Heart left ventricle (tissue), 16 donors: ENCODE data around the gene CASZ1. TPM values are rescaled to one million over a fixed set of nuclear protein-coding genes. Genes with fewer than 3 reads are reported as not detected.

Source experiments
- ATAC-seq, 4 donors: fragments of 200-7000 bp; cut with Tn5 transposase; one replicate each; pipeline ENCODE4 v1.9.1; 2020 to 2022; ENCODE audit warnings: moderate library complexity in 4 of 4, mild to moderate bottlenecking in 3 of 4, moderate number of reproducible peaks in 1 of 4
- DNase-seq, 5 donors: peaks; one replicate each; pipeline ENCODE4 v3.0.0-alpha.2; 2020
- H3K27ac ChIP-seq, 12 donors: fragments of 200-600 bp; sonication (generic) in 4 of 12; one replicate each; pipeline versions ENCODE4 v1.5.0 to v1.8.0; 2016 to 2022; ENCODE audit warnings: mild to moderate bottlenecking in 2 of 12
- H3K27me3 ChIP-seq, 9 donors: fragments of 200-600 bp; sonication (generic) in 2 of 9; one replicate each; pipeline versions ENCODE4 v1.5.1 to v1.8.0; 2016 to 2022; ENCODE audit warnings: mild to moderate bottlenecking in 3 of 9
- H3K36me3 ChIP-seq, 9 donors: fragments of 200-600 bp; sonication (generic) in 2 of 9; one replicate each; pipeline versions ENCODE4 v1.5.0 to v1.8.0; 2018 to 2022; ENCODE audit warnings: mild to moderate bottlenecking in 2 of 9
- H3K4me1 ChIP-seq, 12 donors: fragments of 200-600 bp; sonication (generic) in 4 of 12; one replicate each; pipeline versions ENCODE4 v1.5.0 to v1.8.0; 2016 to 2022; ENCODE audit warnings: mild to moderate bottlenecking in 3 of 12
- H3K4me3 ChIP-seq, 12 donors: fragments of 200-600 bp; sonication (generic) in 4 of 12; one replicate each; pipeline versions ENCODE4 v1.5.0 to v1.8.0; 2017 to 2022; ENCODE audit warnings: mild to moderate bottlenecking in 9 of 12, moderate library complexity in 4 of 12
- H3K9me3 ChIP-seq, 12 donors: fragments of 200-600 bp; sonication (generic) in 4 of 12; one replicate each; pipeline versions ENCODE4 v1.5.0 to v1.8.0; 2016 to 2022; ENCODE audit warnings: mild to moderate bottlenecking in 1 of 12
- CTCF ChIP-seq, 12 donors: fragments of 200-600 bp; sonication (generic) in 4 of 12; IDR thresholded peaks; one replicate each; pipeline versions ENCODE4 v1.5.0 to v1.8.0; 2018 to 2022; ENCODE audit warnings: antibody characterized with exemption in 12 of 12, mild to moderate bottlenecking in 5 of 12
- POLR2A ChIP-seq, 2 donors: fragments of 450-650 bp; IDR thresholded peaks; one replicate each; pipeline ENCODE4 v1.6.1; 2017; ENCODE audit warnings: antibody characterized with exemption in 2 of 2, mild to moderate bottlenecking in 2 of 2, moderate library complexity in 2 of 2
- WGBS, 4 donors: extraction: QIAGEN DNeasy Blood & Tissue Kit in 2 of 4; methylation state at CpG; one replicate each; pipeline versions ENCODE4 v1.1.5 to v1.1.7; 2013 to 2018; 5-methylcytosine and 5-hydroxymethylcytosine counted together
- intact Hi-C, 10 donors: fragments of 100-400 bp; cut with DNase I; formaldehyde crosslinking; loops; one replicate each; pipeline versions ENCODE4 v1.11.1 to v1.14.2; 2022
- polyA plus RNA-seq, 2 donors: library from polyadenylated mRNA; stranded (reverse); fragments of 200-250 nt; gene quantifications; one replicate each; pipeline ENCODE4 v1.2.3, GENCODE V29; 2013
- total RNA-seq, 9 donors: library from RNA; depleted of rRNA in 2 of 9; stranded (reverse); fragments of >200 nt in 2 of 9; fragmentation: NEBNext Ultra II Directional in 3 of 9; extraction: Animal tissue kit (Norgen Biotek cat#: 25700) in 3 of 9; gene quantifications; one replicate each; pipeline versions ENCODE4 v1.1.0 to v1.2.4, GENCODE V29; 2016 to 2023
- donor health status: ischemic (EF 13 %, LVEDD 7.1; RV severe dilation, severe dysfunction).
- donor health status: healthy with polysubstance abuse.
- donor health status: DM: no; HTN: yes; CAD: no.
- donor health status: DM: no; HTN: no; CAD: no.
- donor health status: ischemic (EF 25% LVEDD 6.9; RV normal size, moderate dysfunction).
- donor health status: ischemic (EF 25% LVEDD 5.7; RV mildly dilated, moderate dysfunction).
- donor health status: healthy.
- donor health status: DM: yes; HTN: yes; CAD: no.
- donor health status: ischemic (EF 35%, LVEDD 5.7; RV mildly dilated, moderate dysfunction).
- donor health status: nonischemic (EF 11% LVEDD 7.7; RV severe dilation, severe dysfunction).
- donor health status: DM: yes; HTN: yes; CAD: no.
- donor health status: PGD.
- donor health status: ischemic (EF 29% LVEDD 5.4; RV normal size, mild dysfunction).
- donor health status: nonischemic (EF 23%, LVEDD 6.1; RV moderate dilation, normal function).

The CASZ1 gene
- total and polyA plus RNA-seq, 11 donors: 28.8 to 84.9 (median 55.0) TPM

DNA sequence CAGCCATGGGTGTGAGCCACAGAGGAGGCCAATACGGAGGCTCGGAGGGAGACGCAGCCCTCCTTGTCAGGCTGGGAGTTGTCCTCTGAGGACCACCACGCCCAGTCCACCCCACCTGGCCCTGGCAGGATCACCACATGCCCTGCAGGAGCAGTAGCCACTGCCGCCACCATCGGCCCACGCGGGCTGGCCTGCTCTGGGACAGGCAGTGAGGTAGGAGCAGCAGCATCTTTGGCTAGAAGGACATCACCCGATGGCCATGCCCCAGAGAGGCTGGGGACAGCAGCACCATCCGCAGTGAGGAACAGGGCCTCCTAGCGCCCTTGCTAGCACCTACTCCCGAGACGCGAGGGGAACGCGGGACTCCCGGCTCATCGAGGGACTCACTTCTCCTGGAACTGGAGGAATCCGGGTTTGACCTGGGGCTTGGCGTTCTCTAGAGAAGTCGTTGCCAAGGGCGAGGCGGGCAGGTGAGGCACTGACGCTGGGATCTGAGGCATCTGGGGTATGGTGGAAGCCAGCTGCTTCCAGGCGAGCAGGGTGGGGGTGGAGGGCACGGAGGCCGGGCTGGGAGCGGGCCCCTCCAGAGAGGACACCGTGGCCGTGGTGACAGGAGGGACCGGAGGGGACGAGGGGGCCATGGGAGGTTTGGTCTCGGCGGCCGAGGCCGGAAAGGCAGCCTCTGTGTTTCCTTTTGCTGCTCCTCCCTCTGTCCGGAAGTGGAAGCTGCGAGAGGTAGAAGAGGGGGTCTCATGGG lies 148.9 kb downstream of the CASZ1 start:
- Histone ChIP-seq H3K9me3 (no peaks in the 10 kb centered on the region), H3K27me3 (no peaks in the 10 kb centered on the region), H3K4me1 (peaks cover 0 to 22% (median 0%) of the 10 kb centered on the region in 12 donors), H3K4me3 (no peak overlapping the region), H3K36me3 (peaks cover 0 to 86% (median 33%) of the 10 kb centered on the region in 9 donors), H3K27ac (peak overlapping the region in 2 of 12 donors; percentile 53 to 61)
- TF ChIP-seq POLR2A (IDR thresholded peaks at IDR 0.05): no peak
- TF ChIP-seq CTCF (IDR thresholded peaks at IDR 0.05): no peak
- DNase-seq: no peak
- intact Hi-C loops: loop anchor here in 2 of 10 donors (10.0 kb wide), 2 partner anchors 113 to 217 kb away; no protein-coding TSS in a partner anchor
- WGBS, 4 donors: 87 to 94% (median 89%) methylated on average over 32 to 38 of the region's 38 CpGs
- ATAC-seq: no peak

DNA sequence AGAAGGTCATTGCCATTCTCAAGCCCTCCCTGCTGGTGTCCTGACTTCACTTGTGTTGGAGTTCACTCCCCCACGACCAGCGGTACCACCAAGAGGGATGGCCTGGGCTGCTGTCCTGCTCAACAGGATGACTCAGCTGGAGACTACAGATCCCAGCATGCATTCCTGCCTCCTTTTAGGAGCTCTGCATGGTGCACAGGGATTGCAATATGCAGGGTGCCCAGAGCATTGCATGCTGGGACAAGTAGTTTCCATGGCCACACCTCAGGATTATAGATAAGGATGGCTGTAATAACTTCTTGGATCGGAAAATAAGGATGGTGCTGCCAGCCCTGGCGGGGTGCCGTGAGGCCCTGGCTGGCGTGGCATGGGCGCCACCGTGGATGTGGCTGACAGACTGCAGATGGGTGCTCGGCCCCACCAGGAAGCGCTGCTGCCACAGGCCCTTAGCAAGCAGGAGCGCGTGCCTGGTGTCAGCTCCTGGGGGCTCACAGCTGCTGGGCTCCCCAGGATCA lies 150.0 kb downstream of the CASZ1 start:
- H3K36me3 ChIP-seq: peaks cover 0 to 89% (median 33%) of the 10 kb centered on the region in 9 donors
- ATAC-seq (peak; percentile 86 to 89 (median 88)), DNase-seq (peak in 4 of 5 donors; percentile 54 to 78 (median 68))
- H3K27ac ChIP-seq: peak overlapping the region in 6 of 12 donors; percentile 34 to 61 (median 45)
- H3K27me3 ChIP-seq: no peaks in the 10 kb centered on the region
- intact Hi-C loops: loop anchor here in 2 of 10 donors (10.0 kb wide), 2 partner anchors 112 to 218 kb away; no protein-coding TSS in a partner anchor
- WGBS, 4 donors: 54 to 74% (median 66%) methylated on average over 10 to 12 of the region's 12 CpGs
- no peaks in the 10 kb centered on the region for H3K9me3 ChIP-seq
- H3K4me1 ChIP-seq: peaks cover 0 to 16% (median 0%) of the 10 kb centered on the region in 12 donors
- TF ChIP-seq CTCF (IDR thresholded peaks at IDR 0.05) (peak in 3 of 12 donors; percentile 11 to 41 (median 26)), POLR2A (IDR thresholded peaks at IDR 0.05) (no peak)
- no peak overlapping the region for H3K4me3 ChIP-seq

DNA sequence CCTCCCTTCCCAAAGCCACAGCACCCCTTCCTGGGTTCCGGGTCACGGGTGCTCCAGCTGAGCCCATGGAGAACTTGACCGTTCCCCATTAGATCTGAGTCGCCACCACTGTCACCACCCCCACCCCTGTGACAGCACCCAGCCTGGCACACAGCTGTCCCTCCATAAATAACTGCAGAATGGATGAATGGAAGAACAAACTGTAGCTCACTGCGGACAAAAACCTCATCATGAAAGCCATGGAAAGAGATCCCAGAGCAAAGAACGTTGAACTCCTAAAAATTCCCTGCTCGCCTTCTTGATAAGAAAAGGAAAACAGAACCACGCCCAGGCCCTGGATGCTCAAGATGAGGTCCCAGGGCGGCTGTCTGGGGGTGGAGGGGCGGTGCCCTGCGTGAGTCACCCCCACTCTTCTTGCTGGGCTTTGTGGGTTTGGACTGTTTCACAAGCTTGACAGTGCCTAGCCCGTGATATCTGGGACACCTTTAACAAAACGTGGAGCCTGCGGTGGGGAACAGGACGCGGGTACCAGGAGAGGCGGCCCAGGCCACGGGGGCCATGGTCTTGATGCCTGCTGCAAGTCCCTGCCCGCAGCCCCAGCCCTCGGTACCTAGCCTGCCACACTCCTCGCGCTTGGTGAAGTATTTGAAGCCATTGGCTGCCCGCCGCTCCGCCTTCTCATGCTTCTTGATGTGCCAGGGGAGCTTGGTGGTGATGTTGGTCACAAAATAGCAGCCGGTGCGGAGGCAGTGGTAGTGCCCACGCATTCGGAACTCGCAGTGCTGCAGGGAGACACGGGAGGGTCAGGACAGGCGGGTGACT lies 151.9 kb downstream of the CASZ1 start:
- DNase-seq (no peak), ATAC-seq (no peak)
- H3K9me3 ChIP-seq: no peaks in the 10 kb centered on the region
- peaks cover 0 to 31% (median 11%) of the 10 kb centered on the region in 12 donors for H3K4me1 ChIP-seq
- no peak overlapping the region for H3K4me3 ChIP-seq
- H3K27ac ChIP-seq: no peak overlapping the region
- intact Hi-C loops: loop anchor here in 3 of 10 donors (5.0 to 10.0 kb wide), 3 partner anchors 110 to 223 kb away; no protein-coding TSS in a partner anchor
- 88 to 92% (median 91%) methylated on average over 25 to 32 of the region's 32 CpGs for WGBS, 4 donors
- H3K36me3 ChIP-seq: peaks cover 0 to 85% (median 33%) of the 10 kb centered on the region in 9 donors
- TF ChIP-seq POLR2A (IDR thresholded peaks at IDR 0.05) (no peak), CTCF (IDR thresholded peaks at IDR 0.05) (no peak)
- no peaks in the 10 kb centered on the region for H3K27me3 ChIP-seq
